NCI-H2171 (cell line): Measurements from ENCODE around the gene RFPL3.
"Not testable (repeated sequence)": the region's sequence is repeated elsewhere in the genome, so short reads cannot be mapped to it uniquely, and the experiment has no call there.

Experiments used
- DNase-seq: peaks from one replicate; lab custom pipeline; 2025; lab: John Stamatoyannopoulos, UW

RFPL3 gene

GRCh38 chr22:32331236-32331917 is 26.3 kb upstream of the RFPL3 start:
- DNase-seq, result no peak

GRCh38 chr22:32331918-32332725 is 25.5 kb upstream of the RFPL3 start:
- no peak for DNase-seq

GRCh38 chr22:32333141-32333768 is 24.4 kb upstream of the RFPL3 start:
- no peak for DNase-seq

GRCh38 chr22:32333769-32334659 is 23.7 kb upstream of the RFPL3 start:
- no peak for DNase-seq

GRCh38 chr22:32334660-32335365 is 22.9 kb upstream of the RFPL3 start:
- DNase-seq, result no peak

GRCh38 chr22:32335471-32335870 is 22.2 kb upstream of the RFPL3 start:
- DNase-seq, result no peak

GRCh38 chr22:32336121-32336603 is 21.5 kb upstream of the RFPL3 start:
- no peak for DNase-seq

GRCh38 chr22:32336771-32337424 is 20.8 kb upstream of the RFPL3 start:
- DNase-seq, result no peak

GRCh38 chr22:32337425-32337824 is 20.2 kb upstream of the RFPL3 start:
- not testable (repeated sequence) for DNase-seq

- DNase-seq, result no peak
These were observed 18.9 kb upstream of the RFPL3 start for GRCh38 chr22:32338757-32339156.

GRCh38 chr22:32339190-32340012 is 18.3 kb upstream of the RFPL3 start:
- DNase-seq, result no peak

- DNase-seq, result no peak
These were observed 17.3 kb upstream of the RFPL3 start for GRCh38 chr22:32340411-32340810.

- no peak for DNase-seq
These were observed 16.4 kb upstream of the RFPL3 start for GRCh38 chr22:32341122-32341740.

- no peak for DNase-seq
These were observed 14.7 kb upstream of the RFPL3 start for GRCh38 chr22:32342977-32343376.

- no peak for DNase-seq
These were observed 13.7 kb upstream of the RFPL3 start for GRCh38 chr22:32343941-32344340.

- no peak for DNase-seq
These were observed 9.5 kb upstream of the RFPL3 start for GRCh38 chr22:32348031-32348611.

GRCh38 chr22:32351875-32352274 is 5.8 kb upstream of the RFPL3 start:
- DNase-seq, result not testable (repeated sequence)

GRCh38 chr22:32352681-32353080 is 5.0 kb upstream of the RFPL3 start:
- no peak for DNase-seq

GRCh38 chr22:32353292-32353691 is 4.4 kb upstream of the RFPL3 start:
- no peak for DNase-seq
